Astrocyte (in vitro differentiated cells and primary cell): ENCODE measurements around the gene MYL7. TPM values are rescaled to one million over a fixed set of nuclear protein-coding genes. Genes with fewer than 3 reads are reported as not detected.

ENCODE experiments used
- DNase-seq: peaks from one replicate; pipeline ENCODE4 v3.0.0-alpha.2; 2010; ENCODE audit warnings: low read depth
- FAIRE-seq: peaks from 2 replicates; lab custom pipeline; 2011; peaks lifted over from hg19 to GRCh38; lab: Jason Lieb, UNC
- H2AFZ ChIP-seq: 2 replicates; pipeline ENCODE4 v1.6.0; 2012; ENCODE audit warnings: low read depth, low read length, inconsistent platforms
- H3K27ac ChIP-seq: 2 replicates; pipeline ENCODE4 v1.5.1; 2011; ENCODE audit warnings: low read depth, low read length, inconsistent platforms
- H3K27me3 ChIP-seq: 2 replicates; pipeline ENCODE4 v1.6.0; 2011; ENCODE audit warnings: low read length, inconsistent platforms; ENCODE audit not compliant: insufficient read depth
- H3K36me3 ChIP-seq: 2 replicates; pipeline ENCODE4 v1.5.1; 2011; ENCODE audit warnings: low read length, inconsistent platforms; ENCODE audit not compliant: insufficient read depth
- H3K4me1 ChIP-seq: 2 replicates; pipeline ENCODE4 v1.5.1; 2011; ENCODE audit warnings: low read length, inconsistent platforms; ENCODE audit not compliant: insufficient read depth
- H3K4me2 ChIP-seq: 2 replicates; pipeline ENCODE4 v1.6.0; 2012; ENCODE audit warnings: low read length, inconsistent platforms
- H3K4me3 ChIP-seq: 2 replicates; pipeline ENCODE4 v1.5.1; 2011; ENCODE audit warnings: low read depth, mild to moderate bottlenecking, low read length, inconsistent platforms; ENCODE audit not compliant: insufficient read depth
- H3K79me2 ChIP-seq: 2 replicates; pipeline ENCODE4 v1.6.0; 2012; ENCODE audit warnings: mild to moderate bottlenecking, low read length, inconsistent platforms; ENCODE audit not compliant: insufficient read depth
- H3K9ac ChIP-seq: 2 replicates; pipeline ENCODE4 v1.6.0; 2012; ENCODE audit warnings: mild to moderate bottlenecking, low read length, inconsistent platforms
- H3K9me3 ChIP-seq: 2 replicates; pipeline ENCODE4 v1.5.1; 2012; ENCODE audit warnings: low read depth, mild to moderate bottlenecking, low read length, inconsistent platforms; ENCODE audit not compliant: insufficient read depth
- H4K20me1 ChIP-seq: 2 replicates; pipeline ENCODE4 v1.6.0; 2012; ENCODE audit warnings: low read length, inconsistent platforms; ENCODE audit not compliant: insufficient read depth
- H3K27ac Mint-ChIP-seq: one replicate; pipeline ENCODE4 v1.8.0; 2021; ENCODE audit warnings: mild to moderate bottlenecking, mixed read lengths; ENCODE audit not compliant: unreplicated experiment
- H3K27me3 Mint-ChIP-seq: one replicate; pipeline ENCODE4 v1.8.0; 2021; ENCODE audit warnings: low read depth, mixed read lengths; ENCODE audit not compliant: unreplicated experiment
- H3K36me3 Mint-ChIP-seq: one replicate; pipeline ENCODE4 v1.8.0; 2021; ENCODE audit warnings: low read depth, mixed read lengths; ENCODE audit not compliant: unreplicated experiment
- H3K4me1 Mint-ChIP-seq: one replicate; pipeline ENCODE4 v1.8.0; 2021; ENCODE audit warnings: low read depth, mixed read lengths; ENCODE audit not compliant: unreplicated experiment
- H3K4me3 Mint-ChIP-seq: one replicate; pipeline ENCODE4 v1.8.0; 2021; ENCODE audit warnings: mild to moderate bottlenecking, moderate library complexity, mixed read lengths; ENCODE audit not compliant: unreplicated experiment
- H3K9me3 Mint-ChIP-seq: one replicate; pipeline ENCODE4 v1.8.0; 2021; ENCODE audit warnings: mild to moderate bottlenecking, mixed read lengths; ENCODE audit not compliant: unreplicated experiment
- EZH2 ChIP-seq: IDR thresholded peaks from 2 replicates; pipeline ENCODE4 v1.6.1; 2012; ENCODE audit warnings: mild to moderate bottlenecking, low read length, inconsistent platforms; ENCODE audit not compliant: insufficient read depth
- total RNA-seq: library from RNA; stranded (reverse); gene quantifications from 2 replicates; pipeline ENCODE4 v1.2.1, GENCODE V29; 2021
- TF ChIP-seq, protein P1 (sequence below): IDR thresholded peaks from 2 replicates; pipeline ENCODE4 v1.5.1; 2011; ENCODE audit warnings: low read depth, mild to moderate bottlenecking, inconsistent platforms, low read length, moderate library complexity; ENCODE audit not compliant: insufficient read depth

Gene MYL7
- total RNA-seq, 1 donor from 2014 or later: 60.0 TPM

- FAIRE-seq (no peak), DNase-seq (no peak)
- H3K4me3 Mint-ChIP-seq: no peak overlapping the region
- no peak overlapping the region for H3K27ac Mint-ChIP-seq
- peaks cover 5% of the 10 kb centered on the region for H3K36me3 ChIP-seq
- H3K4me3 ChIP-seq: no peak overlapping the region
- no peak overlapping the region for H2AFZ ChIP-seq
- no peaks in the 10 kb centered on the region for H3K27me3 ChIP-seq
- no peaks in the 10 kb centered on the region for H3K4me1 Mint-ChIP-seq
- H3K79me2 ChIP-seq: no peaks in the 10 kb centered on the region
- H3K27ac ChIP-seq: no peak overlapping the region
- peaks cover 56% of the 10 kb centered on the region for H4K20me1 ChIP-seq
- H3K27me3 Mint-ChIP-seq: no peaks in the 10 kb centered on the region
- no peaks in the 10 kb centered on the region for H3K4me1 ChIP-seq
- no peaks in the 10 kb centered on the region for H3K9me3 Mint-ChIP-seq
- H3K4me2 ChIP-seq: no peak overlapping the region
- peaks cover 18% of the 10 kb centered on the region for H3K36me3 Mint-ChIP-seq
- H3K9ac ChIP-seq: no peak overlapping the region
- H3K9me3 ChIP-seq: no peaks in the 10 kb centered on the region
- TF ChIP-seq EZH2: no peak
- TF ChIP-seq, protein P1, sequence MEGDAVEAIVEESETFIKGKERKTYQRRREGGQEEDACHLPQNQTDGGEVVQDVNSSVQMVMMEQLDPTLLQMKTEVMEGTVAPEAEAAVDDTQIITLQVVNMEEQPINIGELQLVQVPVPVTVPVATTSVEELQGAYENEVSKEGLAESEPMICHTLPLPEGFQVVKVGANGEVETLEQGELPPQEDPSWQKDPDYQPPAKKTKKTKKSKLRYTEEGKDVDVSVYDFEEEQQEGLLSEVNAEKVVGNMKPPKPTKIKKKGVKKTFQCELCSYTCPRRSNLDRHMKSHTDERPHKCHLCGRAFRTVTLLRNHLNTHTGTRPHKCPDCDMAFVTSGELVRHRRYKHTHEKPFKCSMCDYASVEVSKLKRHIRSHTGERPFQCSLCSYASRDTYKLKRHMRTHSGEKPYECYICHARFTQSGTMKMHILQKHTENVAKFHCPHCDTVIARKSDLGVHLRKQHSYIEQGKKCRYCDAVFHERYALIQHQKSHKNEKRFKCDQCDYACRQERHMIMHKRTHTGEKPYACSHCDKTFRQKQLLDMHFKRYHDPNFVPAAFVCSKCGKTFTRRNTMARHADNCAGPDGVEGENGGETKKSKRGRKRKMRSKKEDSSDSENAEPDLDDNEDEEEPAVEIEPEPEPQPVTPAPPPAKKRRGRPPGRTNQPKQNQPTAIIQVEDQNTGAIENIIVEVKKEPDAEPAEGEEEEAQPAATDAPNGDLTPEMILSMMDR: no peak
Measured at GRCh38 chr7:44111761-44112160, 29.4 kb downstream of the MYL7 start.

GRCh38 chr7:44110719-44111635 lies 30.2 kb downstream of the MYL7 start:
- no peaks in the 10 kb centered on the region for H3K27me3 ChIP-seq
- no peak for FAIRE-seq
- H3K27ac Mint-ChIP-seq: no peak overlapping the region

More at GRCh38 chr7:44110719-44111635, 30.2 kb downstream of the MYL7 start:
- peaks cover 5% of the 10 kb centered on the region for H3K36me3 ChIP-seq
- H4K20me1 ChIP-seq: peaks cover 60% of the 10 kb centered on the region
- H3K27me3 Mint-ChIP-seq: no peaks in the 10 kb centered on the region
- H3K9me3 Mint-ChIP-seq: no peaks in the 10 kb centered on the region
- no peak for TF ChIP-seq EZH2
- TF ChIP-seq, protein P1: no peak
- DNase-seq: no peak
- H3K27ac ChIP-seq: no peak overlapping the region
- no peak overlapping the region for H3K9ac ChIP-seq
- H3K79me2 ChIP-seq: peaks cover 3% of the 10 kb centered on the region
- no peak overlapping the region for H3K4me2 ChIP-seq
- H3K4me3 ChIP-seq: no peak overlapping the region
- peaks cover 4% of the 10 kb centered on the region for H3K4me1 Mint-ChIP-seq
- peaks cover under 1% of the 10 kb centered on the region for H3K4me1 ChIP-seq
- H3K9me3 ChIP-seq: no peaks in the 10 kb centered on the region
- H3K36me3 Mint-ChIP-seq: peaks cover 22% of the 10 kb centered on the region
- H2AFZ ChIP-seq: no peak overlapping the region
- H3K4me3 Mint-ChIP-seq: no peak overlapping the region
